Activated CD4-positive, alpha-beta T cell treated with anti-CD3 and anti-CD28 coated beads, Interleukin-2, amount 10 ng/mL, durations not matched to agents 24 days and 14 days (primary cell): ENCODE data around the gene DGKD. TPM values are rescaled to one million over a fixed set of nuclear protein-coding genes. Genes with fewer than 3 reads are reported as not detected.

ENCODE experiments used
- DNase-seq: peaks from one replicate; pipeline ENCODE4 v3.0.0; 2022
- H3K27ac Mint-ChIP-seq: one replicate; pipeline ENCODE4 v1.8.0; 2022; ENCODE audit warnings: mild to moderate bottlenecking, mixed read lengths
- H3K27me3 Mint-ChIP-seq: one replicate; pipeline ENCODE4 v1.8.0; 2022; ENCODE audit warnings: mixed read lengths
- H3K36me3 Mint-ChIP-seq: one replicate; pipeline ENCODE4 v1.8.0; 2022; ENCODE audit warnings: low read depth, mild to moderate bottlenecking, mixed read lengths
- H3K4me1 Mint-ChIP-seq: one replicate; pipeline ENCODE4 v1.8.0; 2021; ENCODE audit warnings: mixed read lengths
- H3K4me3 Mint-ChIP-seq: one replicate; pipeline ENCODE4 v1.8.0; 2022; ENCODE audit warnings: mild to moderate bottlenecking, moderate library complexity, mixed read lengths
- H3K9me3 Mint-ChIP-seq: one replicate; pipeline ENCODE4 v1.8.0; 2021; ENCODE audit warnings: mixed read lengths
- intact Hi-C: fragments of 100-400 bp; cut with micrococcal nuclease; formaldehyde crosslinking; loops from one replicate; pipeline ENCODE4 v1.15.1; 2023
- total RNA-seq: library from RNA; stranded (reverse); gene quantifications from 2 replicates; pipeline ENCODE4 v1.2.3, GENCODE V29; 2022

The DGKD gene
- total RNA-seq, 1 donor from 2014 or later: 49.1 TPM

DNA sequence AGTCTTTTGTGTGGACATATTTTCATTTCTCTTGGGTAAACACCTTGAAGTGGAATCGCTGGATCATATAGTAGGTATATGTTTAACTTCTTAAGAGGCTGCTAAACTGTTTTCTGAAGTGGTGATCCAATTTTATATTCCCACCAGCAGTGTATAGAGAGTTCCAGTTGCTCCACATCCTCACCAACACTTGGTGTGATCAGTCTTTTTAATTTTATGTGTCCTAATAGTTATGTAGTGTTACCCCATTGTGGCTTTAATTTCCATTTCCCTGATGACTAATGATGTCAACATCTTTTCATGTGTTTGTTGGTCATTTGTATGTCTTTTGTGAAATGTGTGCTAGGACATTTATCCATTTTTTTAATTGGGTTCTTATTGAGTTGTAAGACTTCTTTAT, 56.9 kb downstream of the DGKD start:
- Mint-ChIP-seq H3K27ac (no peak overlapping the region), H3K36me3 (peaks cover 50% of the 10 kb centered on the region), H3K27me3 (no peaks in the 10 kb centered on the region), H3K4me1 (peaks cover 50% of the 10 kb centered on the region), H3K4me3 (no peak overlapping the region), H3K9me3 (peaks cover 14% of the 10 kb centered on the region)
- DNase-seq: no peak
- intact Hi-C loops: no loop called here

DNA sequence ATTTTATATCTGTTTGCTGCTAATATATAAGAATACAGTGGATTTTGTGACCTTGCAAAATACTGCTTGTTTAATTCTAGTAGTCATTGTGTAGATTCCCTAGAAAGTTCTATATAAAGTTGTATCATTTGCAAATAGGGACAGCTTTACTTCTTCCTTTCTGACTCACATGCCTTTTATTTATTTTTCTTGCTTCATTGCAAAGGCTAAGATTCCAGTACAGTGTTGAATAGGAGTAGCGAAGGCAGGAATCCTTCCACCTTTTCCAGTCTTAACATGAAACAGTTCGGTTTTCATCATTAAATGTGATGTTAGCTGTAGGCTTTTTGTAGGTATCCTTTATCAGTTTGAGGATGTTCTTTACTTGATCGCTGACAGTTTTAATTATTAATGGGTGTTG, 58.1 kb downstream of the DGKD start:
- no peak overlapping the region for H3K27ac Mint-ChIP-seq

DNA sequence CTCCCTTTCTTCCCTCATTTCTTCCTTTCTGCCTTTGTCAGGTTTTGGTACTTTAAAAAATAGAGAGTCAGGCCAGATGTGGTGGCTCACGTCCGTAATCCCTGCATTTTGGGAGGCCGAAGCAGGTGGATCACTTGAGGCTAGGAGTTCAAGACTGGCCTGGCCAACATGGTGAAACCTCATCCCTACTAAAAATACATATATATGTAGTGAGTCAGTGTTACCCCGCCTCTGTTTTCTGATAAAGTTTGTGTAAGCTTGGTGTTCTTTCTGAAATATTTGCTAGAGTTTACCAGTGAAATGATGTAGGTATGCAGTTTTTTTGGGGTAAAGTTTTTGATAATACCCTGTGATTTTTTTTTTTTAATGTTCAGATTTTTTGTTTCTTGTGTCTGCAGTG, 58.8 kb downstream of the DGKD start:
- DNase-seq: no peak
- peaks cover 14% of the 10 kb centered on the region for H3K9me3 Mint-ChIP-seq
- no peak overlapping the region for H3K4me3 Mint-ChIP-seq
- H3K4me1 Mint-ChIP-seq: peaks cover 61% of the 10 kb centered on the region
- H3K27me3 Mint-ChIP-seq: no peaks in the 10 kb centered on the region
- intact Hi-C loops: no loop called here
- no peak overlapping the region for H3K27ac Mint-ChIP-seq
- H3K36me3 Mint-ChIP-seq: peaks cover 53% of the 10 kb centered on the region

More for the DNA sequence above, 58.1 kb downstream of the DGKD start:
- Mint-ChIP-seq H3K4me3 (no peak overlapping the region), H3K9me3 (peaks cover 14% of the 10 kb centered on the region), H3K27me3 (no peaks in the 10 kb centered on the region), H3K4me1 (peaks cover 57% of the 10 kb centered on the region), H3K36me3 (peaks cover 53% of the 10 kb centered on the region)
- intact Hi-C loops: no loop called here
- no peak for DNase-seq

DNA sequence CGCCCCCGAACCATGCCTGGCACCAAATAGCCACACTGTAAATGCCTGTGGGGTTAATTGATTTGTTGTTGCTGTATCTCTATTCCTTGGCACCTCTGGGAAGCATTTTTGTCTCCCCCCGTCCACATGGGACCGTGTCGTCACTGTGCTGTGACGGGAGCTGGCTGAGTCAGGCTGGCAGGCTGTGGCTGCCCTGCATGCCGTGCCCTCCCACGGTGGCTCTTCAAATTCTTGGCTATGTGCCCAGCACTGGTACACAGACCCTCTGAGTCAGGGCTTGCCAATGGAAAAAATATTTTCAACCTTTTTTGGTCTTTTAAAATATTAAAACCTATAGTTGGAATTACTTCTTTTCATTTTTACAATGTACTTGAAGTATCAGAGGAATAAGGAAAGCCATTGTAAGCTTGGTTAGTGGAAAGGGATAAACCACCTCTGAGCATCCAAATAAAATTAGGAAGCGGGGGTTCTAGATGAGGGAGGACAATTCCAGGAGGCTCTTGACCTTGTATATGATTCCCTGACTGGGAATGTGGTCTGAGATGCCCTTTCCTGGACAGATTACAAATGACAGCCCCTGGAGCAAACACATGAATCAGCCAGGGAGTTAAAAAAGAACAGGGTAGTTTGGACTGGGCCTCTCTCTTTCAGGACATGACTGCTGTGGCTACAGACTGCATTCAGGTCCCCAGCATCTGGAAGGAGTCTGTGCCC, 59.4 kb downstream of the DGKD start:
- no peaks in the 10 kb centered on the region for H3K27me3 Mint-ChIP-seq
- H3K4me1 Mint-ChIP-seq: peaks cover 64% of the 10 kb centered on the region
- H3K9me3 Mint-ChIP-seq: peaks cover 14% of the 10 kb centered on the region
- H3K36me3 Mint-ChIP-seq: peaks cover 49% of the 10 kb centered on the region
- no peak overlapping the region for H3K4me3 Mint-ChIP-seq
- no peak overlapping the region for H3K27ac Mint-ChIP-seq
- intact Hi-C loops: no loop called here
- DNase-seq: no peak

DNA sequence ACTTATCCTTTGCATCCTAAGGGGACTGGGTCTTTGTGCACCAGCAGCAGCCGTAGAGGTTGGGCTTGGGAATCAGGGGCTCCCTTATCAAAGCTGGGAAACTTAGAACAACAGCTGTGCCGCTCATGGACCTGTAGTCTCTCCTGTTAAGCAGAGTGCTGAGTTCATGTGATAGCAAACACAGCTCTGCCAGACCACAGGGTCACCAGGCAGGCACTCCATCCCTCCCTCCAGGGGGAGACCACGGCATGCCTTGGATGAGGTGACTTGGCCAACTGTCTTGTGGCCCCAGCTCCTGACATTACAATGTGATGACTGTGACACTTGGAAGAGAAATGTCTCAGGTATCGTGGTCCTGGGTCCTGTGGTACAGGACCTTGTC, 60.0 kb downstream of the DGKD start:
- H3K4me1 Mint-ChIP-seq: peaks cover 64% of the 10 kb centered on the region
- intact Hi-C loops: no loop called here
- peaks cover 14% of the 10 kb centered on the region for H3K9me3 Mint-ChIP-seq
- peaks cover 49% of the 10 kb centered on the region for H3K36me3 Mint-ChIP-seq
- no peaks in the 10 kb centered on the region for H3K27me3 Mint-ChIP-seq
- DNase-seq: no peak
- H3K4me3 Mint-ChIP-seq: no peak overlapping the region
- H3K27ac Mint-ChIP-seq: peak overlapping the region; percentile 2

DNA sequence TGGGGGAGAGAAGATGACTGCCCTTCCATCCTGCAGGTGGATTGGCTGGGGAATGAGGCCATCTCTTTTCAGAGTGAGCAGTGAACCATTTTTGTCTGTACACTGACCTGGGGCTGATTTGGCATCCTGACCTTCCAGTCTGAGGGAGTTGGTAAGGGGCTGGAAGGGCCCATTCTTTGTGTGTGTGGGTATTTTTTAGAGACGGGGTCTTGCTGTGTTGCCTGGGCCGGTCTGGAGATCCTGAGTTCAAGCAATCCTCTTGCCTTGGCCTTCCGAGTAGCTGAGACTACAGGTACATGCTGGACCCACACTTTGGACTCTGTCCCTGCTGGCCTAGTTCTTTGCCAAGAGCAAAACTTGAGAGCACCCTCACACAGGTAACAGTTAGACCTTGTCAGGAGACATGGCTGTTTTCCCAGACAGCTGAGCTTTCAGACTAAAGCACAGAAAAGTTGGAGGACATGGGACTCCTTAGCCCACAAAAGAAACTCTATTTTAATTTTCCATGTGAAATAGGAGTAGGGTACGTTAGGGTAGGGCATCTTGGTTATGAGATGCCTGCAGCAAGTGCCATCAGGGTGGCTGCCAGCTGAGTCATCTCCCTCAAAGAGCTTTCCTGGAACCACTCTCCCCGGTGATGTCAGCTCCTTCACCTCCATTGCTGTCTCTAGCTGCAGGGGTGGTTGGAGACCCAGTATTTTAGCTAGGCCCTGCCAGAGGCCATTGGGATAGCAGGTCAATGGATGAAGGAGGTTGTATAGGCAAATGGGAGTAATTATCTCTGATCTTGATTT, 60.7 kb downstream of the DGKD start:
- Mint-ChIP-seq H3K36me3 (peaks cover 48% of the 10 kb centered on the region), H3K27ac (peak overlapping the region; percentile 79), H3K9me3 (peaks cover 14% of the 10 kb centered on the region), H3K27me3 (peaks cover 2% of the 10 kb centered on the region), H3K4me3 (peak overlapping the region; percentile 66), H3K4me1 (peaks cover 64% of the 10 kb centered on the region)
- peak; percentile 78 for DNase-seq
- intact Hi-C loops: no loop called here

DNA sequence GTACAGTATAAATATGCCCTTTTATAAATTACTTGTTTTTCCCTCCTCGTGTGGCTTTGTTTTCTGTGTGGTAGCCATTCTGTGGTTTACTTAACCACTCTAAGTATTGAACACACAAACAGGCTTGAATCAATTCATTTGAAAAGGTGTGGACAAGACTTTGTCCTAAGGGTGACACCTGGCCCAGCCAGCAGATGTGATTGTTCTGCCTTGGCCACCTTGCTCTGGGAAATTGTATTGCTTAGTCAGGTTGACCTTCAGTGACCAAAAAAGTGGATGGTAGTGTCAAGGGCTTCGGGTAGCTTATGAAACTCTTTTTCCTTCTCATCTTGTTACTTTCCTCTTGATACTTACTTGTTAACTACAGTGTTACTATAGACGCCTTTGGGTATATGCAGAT, 61.9 kb downstream of the DGKD start:
- Mint-ChIP-seq H3K27ac (no peak overlapping the region), H3K4me3 (peak overlapping the region; percentile 3), H3K4me1 (peaks cover 68% of the 10 kb centered on the region), H3K36me3 (peaks cover 40% of the 10 kb centered on the region), H3K27me3 (peaks cover 2% of the 10 kb centered on the region), H3K9me3 (peaks cover 13% of the 10 kb centered on the region)
- intact Hi-C loops: no loop called here
- no peak for DNase-seq

DNA sequence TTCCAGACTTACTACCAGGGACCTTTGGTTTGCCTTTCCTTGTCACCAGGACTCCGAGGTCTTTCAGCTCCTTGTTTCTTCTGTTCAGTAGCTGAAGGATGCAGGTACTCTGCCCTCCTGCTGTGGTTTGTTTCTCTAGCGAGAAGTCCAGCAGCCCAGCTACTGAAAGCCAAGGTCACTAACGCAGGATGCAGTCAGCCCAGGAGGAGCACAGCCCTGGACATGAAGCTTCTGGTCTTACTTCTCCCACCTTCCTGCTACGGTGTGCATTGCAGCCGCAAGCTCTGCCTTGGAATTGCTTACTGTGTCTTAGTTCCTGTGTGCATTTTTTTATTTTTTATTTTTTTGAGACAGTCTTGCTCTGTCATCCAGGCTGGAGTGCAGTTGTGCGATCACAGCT, 62.4 kb downstream of the DGKD start:
- H3K36me3 Mint-ChIP-seq: peaks cover 36% of the 10 kb centered on the region
- no peak overlapping the region for H3K4me3 Mint-ChIP-seq
- peaks cover 8% of the 10 kb centered on the region for H3K9me3 Mint-ChIP-seq
- H3K27me3 Mint-ChIP-seq: peaks cover 2% of the 10 kb centered on the region
- H3K4me1 Mint-ChIP-seq: peaks cover 73% of the 10 kb centered on the region
- intact Hi-C loops: no loop called here
- no peak for DNase-seq
- H3K27ac Mint-ChIP-seq: no peak overlapping the region

DNA sequence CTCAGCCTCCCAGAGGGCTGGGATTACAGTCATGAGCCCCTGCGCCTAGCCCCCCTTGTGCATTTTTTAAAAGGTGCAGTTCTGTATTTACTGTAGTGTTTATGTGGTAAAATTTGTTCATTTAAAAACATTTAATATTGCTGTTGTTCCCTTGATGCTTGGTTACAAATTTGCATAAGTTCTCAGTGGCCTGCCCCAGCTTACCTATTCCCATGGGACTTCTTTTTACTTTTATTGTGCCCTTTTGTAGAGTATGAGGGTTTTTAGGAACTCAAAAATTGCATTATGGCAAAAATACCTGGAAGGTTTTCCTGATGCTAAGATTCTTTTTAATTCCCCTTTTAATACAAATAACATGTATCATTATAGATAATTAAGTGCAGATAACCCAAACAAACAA, 63.0 kb downstream of the DGKD start:
- Mint-ChIP-seq H3K4me3 (no peak overlapping the region), H3K27ac (no peak overlapping the region), H3K27me3 (peaks cover 2% of the 10 kb centered on the region), H3K36me3 (peaks cover 36% of the 10 kb centered on the region), H3K4me1 (peaks cover 79% of the 10 kb centered on the region), H3K9me3 (peaks cover 3% of the 10 kb centered on the region)
- DNase-seq: no peak
- intact Hi-C loops: no loop called here

DNA sequence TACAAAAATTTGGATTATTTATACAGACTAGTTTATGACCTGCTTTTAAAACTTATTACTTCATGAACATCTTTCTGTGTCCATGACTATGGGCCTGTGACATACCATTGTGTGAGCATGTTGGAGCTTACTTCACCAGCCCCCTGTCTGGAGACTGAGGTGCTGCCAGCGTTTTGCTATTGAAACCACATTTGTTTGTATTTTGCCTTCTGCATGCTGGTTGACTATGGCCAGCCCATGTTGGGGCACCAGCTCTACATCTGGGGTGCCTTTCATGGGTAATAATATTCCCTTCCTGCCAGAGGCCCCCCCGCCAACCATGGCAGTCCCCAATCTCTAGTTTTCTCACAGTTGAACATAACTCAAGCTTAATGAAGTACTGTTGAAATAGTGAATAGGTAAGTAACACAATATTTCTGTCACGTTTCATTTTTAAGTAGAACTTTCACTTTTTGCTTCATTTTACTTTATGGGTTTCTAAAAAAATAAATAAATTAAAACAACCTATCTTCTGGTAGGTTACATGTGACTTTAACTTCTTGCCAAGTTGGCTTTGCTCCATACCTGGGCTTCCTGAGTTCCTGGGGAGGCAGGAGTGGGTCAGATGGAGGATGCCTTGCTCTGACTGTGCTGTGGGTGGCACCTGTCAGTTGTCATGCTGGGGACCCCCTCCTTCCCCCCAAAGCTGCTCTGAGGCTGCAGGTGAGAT, 63.9 kb downstream of the DGKD start:
- peaks cover 85% of the 10 kb centered on the region for H3K4me1 Mint-ChIP-seq
- H3K4me3 Mint-ChIP-seq: peak overlapping the region; percentile 82
- H3K27me3 Mint-ChIP-seq: peaks cover 2% of the 10 kb centered on the region
- peaks cover 34% of the 10 kb centered on the region for H3K36me3 Mint-ChIP-seq
- H3K9me3 Mint-ChIP-seq: peaks cover 3% of the 10 kb centered on the region
- peak overlapping the region; percentile 83 for H3K27ac Mint-ChIP-seq
- no peak for DNase-seq
- intact Hi-C loops: loop anchor here (2.0 kb wide), 2 partner anchors 13 to 25 kb away; no protein-coding TSS in a partner anchor

DNA sequence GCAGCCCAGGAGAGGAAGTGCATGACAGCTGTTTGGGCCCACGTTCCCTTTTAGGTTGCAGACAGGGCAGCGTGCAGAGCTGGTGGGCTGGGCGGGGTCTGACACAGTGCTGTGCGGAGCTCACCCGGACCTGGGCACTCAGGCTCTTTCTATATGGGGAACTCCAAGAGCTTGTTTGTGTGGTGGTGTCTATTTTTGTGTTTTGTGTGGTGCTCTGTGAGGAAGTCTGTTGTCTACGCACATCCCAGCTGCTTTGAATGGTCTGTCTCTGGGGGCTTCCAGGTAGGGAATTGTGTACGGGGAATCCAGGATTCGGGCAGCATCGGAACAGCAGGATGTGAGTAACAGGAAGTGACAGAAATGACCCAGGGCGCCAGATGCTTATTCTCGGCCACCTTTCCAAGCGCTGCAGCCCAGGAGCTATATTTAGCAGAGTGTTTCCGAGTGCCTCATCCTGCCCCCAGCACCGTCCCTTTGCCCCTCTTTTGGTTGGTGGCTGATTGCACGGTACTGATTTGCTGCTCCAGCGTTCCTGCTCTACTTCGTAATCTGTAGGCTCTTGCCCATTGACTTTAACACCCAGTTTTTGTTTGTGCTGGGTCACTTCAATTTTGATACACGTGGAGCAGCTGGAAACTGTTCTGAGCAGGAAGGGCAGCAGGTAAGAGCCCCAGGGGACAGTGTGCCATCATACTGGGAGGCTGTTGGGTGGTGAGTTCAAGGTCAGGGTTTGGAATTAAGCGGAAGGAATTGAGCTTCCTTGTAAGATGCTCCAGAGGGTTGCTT, 64.7 kb downstream of the DGKD start:
- DNase-seq: peak; percentile 83
- H3K36me3 Mint-ChIP-seq: peaks cover 35% of the 10 kb centered on the region
- H3K27me3 Mint-ChIP-seq: peaks cover 2% of the 10 kb centered on the region
- H3K27ac Mint-ChIP-seq: peak overlapping the region; percentile 83
- H3K4me1 Mint-ChIP-seq: peaks cover 86% of the 10 kb centered on the region
- H3K4me3 Mint-ChIP-seq: peak overlapping the region; percentile 82
- intact Hi-C loops: loop anchor here (2.0 kb wide), 2 partner anchors 14 to 24 kb away; no protein-coding TSS in a partner anchor
- peaks cover 3% of the 10 kb centered on the region for H3K9me3 Mint-ChIP-seq

DNA sequence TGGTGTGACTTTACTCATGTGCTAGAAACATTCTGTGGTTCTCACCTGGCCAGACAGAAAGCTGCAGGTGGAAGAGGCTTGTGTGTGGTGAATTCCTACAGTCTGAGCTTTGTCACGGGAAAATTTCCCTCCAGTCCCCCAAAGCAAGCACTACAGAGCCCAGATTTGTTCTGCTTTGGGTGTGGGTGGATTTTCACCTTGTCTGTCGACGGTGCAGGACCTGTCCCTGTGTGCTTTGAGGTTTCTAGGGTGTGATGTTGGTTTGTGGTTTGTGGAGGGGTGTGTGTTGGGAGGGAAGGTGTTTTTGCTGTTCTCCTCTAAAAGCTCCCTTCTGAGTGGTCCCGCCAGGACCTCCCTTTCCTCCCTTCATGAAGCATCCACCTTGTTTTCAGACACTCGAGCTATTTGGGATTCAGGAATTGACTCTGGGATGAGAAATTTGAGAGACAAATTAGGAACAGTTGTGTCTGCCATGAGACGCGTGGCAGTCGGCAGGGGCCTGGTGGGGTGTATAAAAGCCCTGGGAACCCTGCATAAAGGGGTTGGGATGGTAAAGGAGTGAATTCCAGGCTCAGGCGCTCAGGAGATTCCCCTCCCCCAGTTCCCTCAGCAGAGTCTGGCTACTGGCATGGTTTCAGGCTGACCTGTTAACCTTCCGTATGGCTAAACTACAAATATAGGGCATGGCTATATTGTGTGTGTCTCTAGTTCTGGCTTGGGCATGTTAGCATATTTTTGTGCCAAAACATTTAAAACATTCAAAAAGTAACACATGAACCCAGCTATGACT, 65.5 kb downstream of the DGKD start:
- peak; percentile 88 for DNase-seq
- Mint-ChIP-seq H3K27ac (peak overlapping the region; percentile 83), H3K36me3 (peaks cover 36% of the 10 kb centered on the region), H3K4me1 (peaks cover 85% of the 10 kb centered on the region), H3K9me3 (peaks cover 3% of the 10 kb centered on the region), H3K27me3 (peaks cover 2% of the 10 kb centered on the region), H3K4me3 (peak overlapping the region; percentile 82)
- intact Hi-C loops: loop anchor here (2.0 kb wide), 2 partner anchors 15 to 23 kb away; no protein-coding TSS in a partner anchor
